Measurements from ENCODE around the gene PKP4.
"Not testable (repeated sequence)": the region's sequence is repeated elsewhere in the genome, so short reads cannot be mapped to it uniquely, and the experiment has no call there.

Gene PKP4

DNA sequence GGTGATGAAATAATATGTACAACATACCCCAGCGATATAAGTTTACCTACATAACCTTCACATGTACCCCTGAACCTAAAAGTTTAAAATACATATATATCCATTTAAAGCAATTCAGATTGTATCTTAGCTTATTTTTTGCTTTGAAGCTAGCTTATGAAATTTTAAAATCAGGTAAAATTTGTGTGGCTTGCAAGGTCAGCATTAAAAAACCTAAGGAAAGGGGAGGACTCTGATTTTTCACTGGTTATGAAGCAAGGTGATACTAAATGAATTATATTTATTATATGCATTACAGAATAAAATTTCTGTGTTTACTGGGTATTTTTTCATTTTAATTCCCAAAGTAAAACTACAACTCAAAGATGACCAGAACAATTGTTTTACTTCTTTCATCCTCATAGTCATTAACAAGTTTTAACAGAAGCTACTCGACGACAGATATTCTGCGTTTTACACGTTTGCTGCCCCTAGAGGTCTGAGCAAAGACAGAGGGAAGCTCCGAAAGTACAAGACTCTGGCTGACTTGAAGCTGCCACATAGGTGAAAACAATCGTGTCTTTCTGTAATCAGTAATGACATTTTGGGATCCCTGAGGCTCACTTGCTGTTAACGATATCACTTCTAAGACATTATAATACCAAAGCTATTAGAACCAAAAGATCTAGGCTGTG lies 17.1 kb downstream of the PKP4 start:
- H3K4me2 ChIP-seq (ENCODE audit: low read length) = no peak overlapping the region
- no peak overlapping the region for H3K4me3 ChIP-seq (ENCODE audit: low read length)
- peaks cover 6% of the 10 kb centered on the region for H3K36me3 ChIP-seq (ENCODE audit: insufficient read depth, low read length)
- H3K9ac ChIP-seq (ENCODE audit: low read depth, low read length) = no peak overlapping the region
- H3K4me1 ChIP-seq (ENCODE audit: control insufficient read depth, insufficient read depth, low read length) = peaks cover 4% of the 10 kb centered on the region
- no peaks in the 10 kb centered on the region for H3K9me3 ChIP-seq (replicated peaks; ENCODE audit: low read length)
- H3K27me3 ChIP-seq (ENCODE audit: control insufficient read depth, insufficient read depth, low read length) = no peaks in the 10 kb centered on the region

- not testable (repeated sequence) for H3K4me1 ChIP-seq (ENCODE audit: control insufficient read depth, insufficient read depth, low read length); H3K4me2 ChIP-seq (ENCODE audit: low read length)
These were observed 17.8 kb downstream of the PKP4 start for GRCh38 chr2:158474526-158475011.

DNA sequence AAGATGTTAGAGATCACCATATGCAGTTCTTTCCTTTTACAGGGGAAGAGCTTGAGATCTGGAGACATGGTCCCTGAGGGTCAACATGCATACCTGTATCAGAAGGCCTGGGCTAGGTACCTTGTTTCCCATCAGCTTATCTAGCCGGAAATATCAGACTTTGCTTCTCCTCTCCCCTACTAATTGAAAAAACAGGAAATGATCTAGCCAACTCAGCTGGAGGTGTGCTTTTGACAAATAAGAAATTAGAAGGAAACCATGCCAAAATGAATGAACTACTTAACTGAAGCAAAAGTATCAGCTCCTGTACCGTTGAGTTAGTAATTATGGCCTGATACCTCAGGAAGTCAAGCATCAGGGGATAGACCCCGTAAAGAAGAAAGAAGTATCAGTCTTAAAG lies 20.4 kb downstream of the PKP4 start:
- Histone ChIP-seq H3K4me3 (ENCODE audit: low read length) (no peak overlapping the region), H3K9me3 (replicated peaks; ENCODE audit: low read length) (no peaks in the 10 kb centered on the region), H3K4me1 (ENCODE audit: control insufficient read depth, insufficient read depth, low read length) (peaks cover 4% of the 10 kb centered on the region), H3K36me3 (ENCODE audit: insufficient read depth, low read length) (peaks cover 6% of the 10 kb centered on the region), H3K9ac (ENCODE audit: low read depth, low read length) (no peak overlapping the region), H3K27me3 (ENCODE audit: control insufficient read depth, insufficient read depth, low read length) (no peaks in the 10 kb centered on the region), H3K4me2 (ENCODE audit: low read length) (no peak overlapping the region)

More at GRCh38 chr2:158474526-158475011, 17.8 kb downstream of the PKP4 start:
- H3K9ac ChIP-seq (ENCODE audit: low read depth, low read length); H3K4me3 ChIP-seq (ENCODE audit: low read length); H3K27me3 ChIP-seq (ENCODE audit: control insufficient read depth, insufficient read depth, low read length); H3K9me3 ChIP-seq (replicated peaks; ENCODE audit: low read length); H3K36me3 ChIP-seq (ENCODE audit: insufficient read depth, low read length): not testable (repeated sequence)

DNA sequence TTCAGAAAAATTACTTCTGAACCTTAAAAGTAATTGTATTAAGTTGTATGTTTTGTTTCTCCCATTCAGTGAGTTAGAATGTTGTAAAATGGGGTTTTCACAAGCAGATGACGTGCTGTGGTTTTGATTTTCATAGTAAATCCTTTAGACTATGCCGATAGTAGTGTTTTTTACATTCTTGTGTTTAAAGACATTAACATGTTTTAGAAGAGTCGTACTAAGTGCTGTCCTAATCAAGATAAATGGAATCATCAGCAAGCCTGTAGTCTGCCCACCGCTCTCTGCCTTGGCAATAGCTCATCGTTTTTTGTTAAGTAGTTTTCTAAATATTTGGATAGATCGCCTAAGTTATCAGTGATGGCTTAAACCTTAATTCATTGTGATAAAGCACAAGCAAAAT lies 21.5 kb downstream of the PKP4 start:
- Histone ChIP-seq H3K9me3 (replicated peaks; ENCODE audit: low read length) (no peaks in the 10 kb centered on the region), H3K4me3 (ENCODE audit: low read length) (no peak overlapping the region), H3K9ac (ENCODE audit: low read depth, low read length) (no peak overlapping the region), H3K36me3 (ENCODE audit: insufficient read depth, low read length) (peaks cover 6% of the 10 kb centered on the region), H3K4me2 (ENCODE audit: low read length) (no peak overlapping the region), H3K27me3 (ENCODE audit: control insufficient read depth, insufficient read depth, low read length) (no peaks in the 10 kb centered on the region), H3K4me1 (ENCODE audit: control insufficient read depth, insufficient read depth, low read length) (peaks cover 9% of the 10 kb centered on the region)

DNA sequence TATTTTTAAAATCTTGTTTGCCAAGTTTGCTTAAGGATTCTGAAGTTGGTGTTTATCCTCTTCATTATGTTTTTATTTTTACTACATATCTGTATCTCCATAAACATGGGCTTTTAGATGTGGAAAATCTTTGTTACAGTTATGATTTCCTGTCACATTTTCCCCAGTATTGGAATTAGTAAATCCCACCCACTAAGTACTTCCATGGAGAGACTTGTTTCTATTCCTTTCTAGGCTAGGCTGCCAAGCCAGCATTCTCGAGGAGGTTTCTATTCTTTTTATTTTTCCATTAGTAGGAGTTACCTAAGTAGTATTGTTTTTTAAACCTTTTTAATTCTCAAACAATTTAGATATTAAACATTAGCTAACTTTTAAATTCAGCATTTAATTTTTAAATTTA lies 22.1 kb downstream of the PKP4 start:
- Histone ChIP-seq H3K27me3 (ENCODE audit: control insufficient read depth, insufficient read depth, low read length) (no peaks in the 10 kb centered on the region), H3K4me2 (ENCODE audit: low read length) (no peak overlapping the region), H3K9me3 (replicated peaks; ENCODE audit: low read length) (no peaks in the 10 kb centered on the region), H3K4me3 (ENCODE audit: low read length) (no peak overlapping the region), H3K4me1 (ENCODE audit: control insufficient read depth, insufficient read depth, low read length) (peaks cover 9% of the 10 kb centered on the region), H3K36me3 (ENCODE audit: insufficient read depth, low read length) (peaks cover 6% of the 10 kb centered on the region), H3K9ac (ENCODE audit: low read depth, low read length) (no peak overlapping the region)

GRCh38 chr2:158481116-158481515 lies 24.4 kb downstream of the PKP4 start:
- Histone ChIP-seq H3K9me3 (replicated peaks; ENCODE audit: low read length) (no peaks in the 10 kb centered on the region), H3K4me2 (ENCODE audit: low read length) (no peak overlapping the region)

GRCh38 chr2:158482594-158482993 lies 25.8 kb downstream of the PKP4 start:
- Histone ChIP-seq H3K36me3 (ENCODE audit: insufficient read depth, low read length) (no peaks in the 10 kb centered on the region), H3K9ac (ENCODE audit: low read depth, low read length) (no peak overlapping the region), H3K9me3 (replicated peaks; ENCODE audit: low read length) (no peaks in the 10 kb centered on the region), H3K4me3 (ENCODE audit: low read length) (no peak overlapping the region), H3K27me3 (ENCODE audit: control insufficient read depth, insufficient read depth, low read length) (no peaks in the 10 kb centered on the region), H3K4me2 (ENCODE audit: low read length) (no peak overlapping the region), H3K4me1 (ENCODE audit: control insufficient read depth, insufficient read depth, low read length) (peaks cover 19% of the 10 kb centered on the region)

More at GRCh38 chr2:158481116-158481515, 24.4 kb downstream of the PKP4 start:
- Histone ChIP-seq H3K9ac (ENCODE audit: low read depth, low read length) (no peak overlapping the region), H3K4me3 (ENCODE audit: low read length) (no peak overlapping the region), H3K36me3 (ENCODE audit: insufficient read depth, low read length) (no peaks in the 10 kb centered on the region), H3K4me1 (ENCODE audit: control insufficient read depth, insufficient read depth, low read length) (peaks cover 9% of the 10 kb centered on the region), H3K27me3 (ENCODE audit: control insufficient read depth, insufficient read depth, low read length) (no peaks in the 10 kb centered on the region)

DNA sequence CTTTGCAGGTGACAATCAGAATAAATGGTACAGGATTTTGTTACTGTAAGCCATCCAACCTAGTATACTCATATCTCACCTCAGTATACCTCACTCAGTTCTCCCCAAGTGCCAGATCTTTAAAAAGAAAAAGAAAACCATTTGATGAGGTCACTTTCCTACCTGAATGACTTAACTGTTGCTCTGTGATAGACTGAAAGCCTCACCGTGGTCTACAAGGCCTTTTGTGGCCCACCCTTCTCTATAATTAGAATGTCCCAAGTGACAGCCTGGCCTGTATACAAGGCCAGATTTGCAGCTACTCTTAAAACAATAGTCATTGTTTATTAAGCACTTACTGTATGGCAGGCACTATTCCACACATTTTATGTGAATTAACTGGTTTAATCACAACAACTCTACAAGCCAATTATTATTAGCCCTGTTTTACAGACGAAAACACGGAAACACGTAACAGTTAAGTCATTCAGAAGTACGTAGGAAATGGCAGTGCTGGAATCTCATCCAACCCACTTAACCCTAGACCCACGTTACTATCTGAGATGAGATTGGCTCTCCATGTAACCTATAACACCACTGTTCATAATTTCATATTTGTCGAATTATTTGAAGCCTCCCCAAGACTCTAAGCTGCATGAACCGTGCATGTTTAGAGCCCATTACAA lies 28.3 kb downstream of the PKP4 start:
- peaks cover 26% of the 10 kb centered on the region for H3K4me1 ChIP-seq (ENCODE audit: control insufficient read depth, insufficient read depth, low read length)
- H3K9me3 ChIP-seq (replicated peaks; ENCODE audit: low read length) = no peaks in the 10 kb centered on the region
- H3K4me3 ChIP-seq (ENCODE audit: low read length) = no peak overlapping the region
- no peaks in the 10 kb centered on the region for H3K27me3 ChIP-seq (ENCODE audit: control insufficient read depth, insufficient read depth, low read length)
- no peak overlapping the region for H3K4me2 ChIP-seq (ENCODE audit: low read length)
- no peaks in the 10 kb centered on the region for H3K36me3 ChIP-seq (ENCODE audit: insufficient read depth, low read length)
- H3K9ac ChIP-seq (ENCODE audit: low read depth, low read length) = no peak overlapping the region

GRCh38 chr2:158486150-158486969 lies 29.6 kb downstream of the PKP4 start:
- H3K27me3 ChIP-seq (ENCODE audit: control insufficient read depth, insufficient read depth, low read length) = no peaks in the 10 kb centered on the region
- H3K9me3 ChIP-seq (replicated peaks; ENCODE audit: low read length) = no peaks in the 10 kb centered on the region
- no peak overlapping the region for H3K9ac ChIP-seq (ENCODE audit: low read depth, low read length)
- peaks cover 26% of the 10 kb centered on the region for H3K4me1 ChIP-seq (ENCODE audit: control insufficient read depth, insufficient read depth, low read length)
- peak overlapping the region; percentile 56 for H3K4me2 ChIP-seq (ENCODE audit: low read length)
- no peak overlapping the region for H3K4me3 ChIP-seq (ENCODE audit: low read length)
- H3K36me3 ChIP-seq (ENCODE audit: insufficient read depth, low read length) = no peaks in the 10 kb centered on the region

- no peaks in the 10 kb centered on the region for H3K27me3 ChIP-seq (ENCODE audit: control insufficient read depth, insufficient read depth, low read length)
- H3K9me3 ChIP-seq (replicated peaks; ENCODE audit: low read length) = no peaks in the 10 kb centered on the region
- no peak overlapping the region for H3K4me3 ChIP-seq (ENCODE audit: low read length)
- no peak overlapping the region for H3K9ac ChIP-seq (ENCODE audit: low read depth, low read length)
- H3K36me3 ChIP-seq (ENCODE audit: insufficient read depth, low read length) = no peaks in the 10 kb centered on the region
- H3K4me2 ChIP-seq (ENCODE audit: low read length) = peak overlapping the region; percentile 56
- peaks cover 26% of the 10 kb centered on the region for H3K4me1 ChIP-seq (ENCODE audit: control insufficient read depth, insufficient read depth, low read length)
These were observed 30.2 kb downstream of the PKP4 start for GRCh38 chr2:158486970-158487325.

DNA sequence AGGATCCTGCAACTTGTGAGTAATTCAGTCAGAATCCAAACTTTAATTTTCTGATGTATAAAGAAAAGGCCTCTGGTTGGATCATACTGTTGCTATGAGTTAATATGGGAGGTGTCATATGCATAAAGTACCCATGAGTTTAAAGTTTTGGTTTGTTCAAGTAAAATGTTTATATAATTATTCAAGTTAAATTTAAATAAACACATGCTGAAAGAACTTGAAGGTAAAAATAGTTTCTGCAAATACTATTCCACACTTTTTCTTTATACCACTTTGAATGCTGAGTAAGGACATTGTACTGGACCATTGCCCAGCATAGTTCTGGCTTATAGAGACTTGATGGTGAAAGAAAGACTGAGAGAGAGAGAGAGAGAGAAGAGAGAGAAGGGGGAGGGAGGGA lies 30.7 kb downstream of the PKP4 start:
- Histone ChIP-seq H3K4me2 (ENCODE audit: low read length) (peak overlapping the region; percentile 56), H3K27me3 (ENCODE audit: control insufficient read depth, insufficient read depth, low read length) (no peaks in the 10 kb centered on the region), H3K9ac (ENCODE audit: low read depth, low read length) (no peak overlapping the region), H3K36me3 (ENCODE audit: insufficient read depth, low read length) (no peaks in the 10 kb centered on the region), H3K4me3 (ENCODE audit: low read length) (no peak overlapping the region), H3K4me1 (ENCODE audit: control insufficient read depth, insufficient read depth, low read length) (peaks cover 25% of the 10 kb centered on the region), H3K9me3 (replicated peaks; ENCODE audit: low read length) (no peaks in the 10 kb centered on the region)
